Esophagus muscularis mucosa (tissue), 4 donors: ENCODE data around the gene CCNI. TPM values are rescaled to one million over a fixed set of nuclear protein-coding genes. Genes with fewer than 3 reads are reported as not detected.
A peak's percentile ranks its signal among the peaks of the same experiment; 100 is the strongest.

Experiments
- DNase-seq: peaks from one replicate; pipeline ENCODE4 v3.0.0-alpha.2; 2017; ENCODE audit errors: extremely low spot score
- H3K27ac ChIP-seq, 4 donors: fragments of 200-600 bp; sonication (generic); replicated peaks in 1 of 4; 1 replicate in 3 of 4; 2 replicates in 1 of 4; pipeline ENCODE4 v1.5.1; 2016 to 2019; ENCODE audit warnings: mild to moderate bottlenecking in 1 of 4
- H3K27me3 ChIP-seq, 4 donors: fragments of 200-600 bp; sonication (generic); one replicate each; pipeline versions ENCODE4 v1.5.1 to v1.6.0; 2016 to 2019
- H3K36me3 ChIP-seq, 4 donors: fragments of 200-600 bp; sonication (generic); one replicate each; pipeline ENCODE4 v1.5.1; 2016 to 2019
- H3K4me1 ChIP-seq, 4 donors: fragments of 200-600 bp; sonication (generic); one replicate each; pipeline ENCODE4 v1.5.1; 2016 to 2019
- H3K4me3 ChIP-seq, 4 donors: fragments of 200-600 bp; sonication (generic); 1 replicate in 2 of 4; 2 replicates in 2 of 4; pipeline ENCODE4 v1.5.1; 2016 to 2019; ENCODE audit warnings: mild to moderate bottlenecking in 4 of 4, moderate library complexity in 1 of 4
- H3K9me3 ChIP-seq, 4 donors: fragments of 200-600 bp; sonication (generic); 1 replicate in 3 of 4; 2 replicates in 1 of 4; pipeline ENCODE4 v1.5.1; 2016 to 2019
- EP300 ChIP-seq: sonication (generic); formaldehyde crosslinking; IDR thresholded peaks from one replicate; pipeline ENCODE4 v1.6.1; 2017; ENCODE audit warnings: antibody characterized with exemption
- POLR2A ChIP-seq: fragments of 450-650 bp; IDR thresholded peaks from one replicate; pipeline ENCODE4 v1.6.1; 2017; ENCODE audit warnings: antibody characterized with exemption, moderate library complexity, mild to moderate bottlenecking, low read depth
- POLR2AphosphoS5 ChIP-seq, 2 donors: sonication (generic); formaldehyde crosslinking; IDR thresholded peaks; one replicate each; pipeline ENCODE4 v1.6.1; 2017; ENCODE audit warnings: antibody characterized with exemption in 2 of 2
- WGBS: methylation state at CpG from one replicate; pipeline ENCODE4 v1.1.5; 2018; 5-methylcytosine and 5-hydroxymethylcytosine counted together
- intact Hi-C: fragments of 100-400 bp; cut with DNase I; formaldehyde crosslinking; loops from one replicate; pipeline ENCODE4 v1.15.1; 2023
- total RNA-seq, 4 donors: library from RNA; depleted of rRNA; stranded (reverse); fragments of >200 nt; gene quantifications; one replicate each; pipeline versions ENCODE4 v1.1.0 to v1.2.1, GENCODE V29; 2016
- TF ChIP-seq, protein P1 (sequence below), 3 experiments: fragments of 200-600 bp in 2 of 3; fragments of 450-650 bp in 1 of 3; sonication (generic) in 2 of 3; IDR thresholded peaks; one replicate each; pipeline ENCODE4 v1.5.1; 2017 to 2019; ENCODE audit warnings: antibody characterized with exemption in 3 of 3, mild to moderate bottlenecking in 2 of 3, moderate library complexity in 1 of 3

Gene CCNI
- total RNA-seq, 4 donors from 2014 or later, result 342 to 444 (median 375) TPM

DNA sequence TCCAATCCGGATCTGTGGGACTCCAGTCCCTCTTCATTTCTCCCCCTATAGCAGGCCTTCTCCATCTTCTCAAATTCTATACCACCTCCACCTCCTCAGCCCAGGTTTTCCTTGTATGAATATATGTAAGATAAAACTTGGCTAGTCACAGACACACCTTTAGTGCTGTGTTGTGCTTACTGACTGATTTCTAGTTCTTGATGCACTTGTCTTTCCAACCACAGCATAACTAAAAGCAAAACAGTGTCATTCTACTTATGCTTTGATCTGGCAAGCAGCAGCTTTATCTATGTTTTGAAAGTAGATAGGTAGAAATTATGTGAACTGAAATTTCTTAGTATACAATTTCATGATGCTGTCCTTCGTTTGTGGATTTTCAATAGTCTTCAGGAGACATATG lies 47.5 kb downstream of the CCNI start:
- no peak overlapping the region for H3K4me3 ChIP-seq
- no peak overlapping the region for H3K27ac ChIP-seq
- no peak for DNase-seq
- 76% methylated on average over 2 of the region's 2 CpGs for WGBS
- H3K9me3 ChIP-seq, result no peaks in the 10 kb centered on the region
- peaks cover 19 to 96% (median 60%) of the 10 kb centered on the region in 4 donors for H3K36me3 ChIP-seq
- no peaks in the 10 kb centered on the region for H3K27me3 ChIP-seq
- TF ChIP-seq EP300 (no peak), POLR2AphosphoS5 (IDR thresholded peaks at IDR 0.05) (no peak), POLR2A (no peak)
- TF ChIP-seq, protein P1, sequence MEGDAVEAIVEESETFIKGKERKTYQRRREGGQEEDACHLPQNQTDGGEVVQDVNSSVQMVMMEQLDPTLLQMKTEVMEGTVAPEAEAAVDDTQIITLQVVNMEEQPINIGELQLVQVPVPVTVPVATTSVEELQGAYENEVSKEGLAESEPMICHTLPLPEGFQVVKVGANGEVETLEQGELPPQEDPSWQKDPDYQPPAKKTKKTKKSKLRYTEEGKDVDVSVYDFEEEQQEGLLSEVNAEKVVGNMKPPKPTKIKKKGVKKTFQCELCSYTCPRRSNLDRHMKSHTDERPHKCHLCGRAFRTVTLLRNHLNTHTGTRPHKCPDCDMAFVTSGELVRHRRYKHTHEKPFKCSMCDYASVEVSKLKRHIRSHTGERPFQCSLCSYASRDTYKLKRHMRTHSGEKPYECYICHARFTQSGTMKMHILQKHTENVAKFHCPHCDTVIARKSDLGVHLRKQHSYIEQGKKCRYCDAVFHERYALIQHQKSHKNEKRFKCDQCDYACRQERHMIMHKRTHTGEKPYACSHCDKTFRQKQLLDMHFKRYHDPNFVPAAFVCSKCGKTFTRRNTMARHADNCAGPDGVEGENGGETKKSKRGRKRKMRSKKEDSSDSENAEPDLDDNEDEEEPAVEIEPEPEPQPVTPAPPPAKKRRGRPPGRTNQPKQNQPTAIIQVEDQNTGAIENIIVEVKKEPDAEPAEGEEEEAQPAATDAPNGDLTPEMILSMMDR (IDR thresholded peaks at IDR 0.05), result no peak
- intact Hi-C loops, result no loop called here
- H3K4me1 ChIP-seq, result no peaks in the 10 kb centered on the region

DNA sequence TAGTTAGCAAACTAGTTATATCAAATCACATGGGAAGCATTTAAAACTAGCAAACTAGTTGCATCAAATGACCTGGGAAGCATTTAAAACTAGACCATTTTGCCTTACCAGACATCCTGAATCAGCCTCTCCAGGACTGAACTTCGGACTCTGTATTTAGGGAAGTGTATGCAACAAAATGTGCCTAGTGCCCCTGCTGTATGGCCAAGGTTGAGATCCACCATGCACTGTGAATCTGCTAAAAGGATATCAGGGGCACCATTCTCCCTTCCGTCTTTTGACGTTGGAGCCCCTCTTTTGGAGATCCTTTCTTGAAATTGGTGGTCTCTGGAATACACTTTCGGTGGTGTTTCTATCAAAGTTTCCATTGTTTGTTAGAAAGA lies 49.5 kb downstream of the CCNI start:
- Histone ChIP-seq H3K27me3 (no peaks in the 10 kb centered on the region), H3K9me3 (no peaks in the 10 kb centered on the region), H3K4me1 (peaks cover 12 to 17% (median 14%) of the 10 kb centered on the region in 4 donors), H3K4me3 (no peak overlapping the region), H3K36me3 (peaks cover 18 to 86% (median 53%) of the 10 kb centered on the region in 4 donors), H3K27ac (no peak overlapping the region)
- intact Hi-C loops, result no loop called here
- TF ChIP-seq POLR2AphosphoS5 (IDR thresholded peaks at IDR 0.05), result no peak
- TF ChIP-seq, protein P1 (IDR thresholded peaks at IDR 0.05), result no peak
- 99% methylated on average over 3 of the region's 4 CpGs for WGBS
- peak; percentile 60 for DNase-seq

DNA sequence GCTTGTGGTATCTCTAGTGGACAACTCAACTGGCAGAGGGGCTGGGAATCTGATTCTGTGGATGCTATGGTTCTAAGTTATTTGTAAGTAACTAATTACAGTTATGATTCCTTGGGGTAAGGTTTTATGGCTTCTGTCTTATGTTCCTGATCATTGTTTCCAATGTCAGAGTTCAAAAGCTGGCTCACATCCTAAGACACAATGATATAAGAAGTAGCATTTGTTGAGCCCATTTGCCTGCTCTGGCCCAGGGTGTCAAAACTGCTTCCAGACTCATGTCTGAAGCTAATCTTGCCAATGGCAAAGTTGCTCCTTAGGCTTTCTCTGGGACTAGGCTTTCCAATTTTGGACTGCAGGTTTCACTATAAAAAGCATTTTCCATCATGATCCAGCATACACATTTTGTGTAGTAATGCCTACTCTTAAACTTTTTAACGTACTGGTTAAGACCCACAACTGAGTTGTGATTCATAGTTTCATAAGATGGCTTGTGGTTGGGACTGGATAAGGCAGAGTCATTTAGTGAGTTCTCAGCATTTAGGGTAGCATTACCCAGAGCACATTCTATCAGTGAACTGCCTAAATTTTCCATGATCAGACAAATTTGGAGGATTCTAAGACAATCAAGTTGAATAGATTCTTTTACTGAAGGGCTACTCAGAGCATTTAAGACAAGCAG lies 50.0 kb downstream of the CCNI start:
- TF ChIP-seq POLR2AphosphoS5 (IDR thresholded peaks at IDR 0.05) (no peak), EP300 (no peak), POLR2A (no peak)
- TF ChIP-seq, protein P1 (IDR thresholded peaks at IDR 0.05), result no peak
- no peak for DNase-seq
- Histone ChIP-seq H3K27me3 (no peaks in the 10 kb centered on the region), H3K9me3 (no peaks in the 10 kb centered on the region), H3K27ac (no peak overlapping the region), H3K36me3 (peaks cover 15 to 86% (median 53%) of the 10 kb centered on the region in 4 donors), H3K4me1 (peaks cover 13 to 20% (median 17%) of the 10 kb centered on the region in 4 donors), H3K4me3 (no peak overlapping the region)
- intact Hi-C loops, result no loop called here
- WGBS, result 91% methylated on average over 1 of the region's 1 CpG

DNA sequence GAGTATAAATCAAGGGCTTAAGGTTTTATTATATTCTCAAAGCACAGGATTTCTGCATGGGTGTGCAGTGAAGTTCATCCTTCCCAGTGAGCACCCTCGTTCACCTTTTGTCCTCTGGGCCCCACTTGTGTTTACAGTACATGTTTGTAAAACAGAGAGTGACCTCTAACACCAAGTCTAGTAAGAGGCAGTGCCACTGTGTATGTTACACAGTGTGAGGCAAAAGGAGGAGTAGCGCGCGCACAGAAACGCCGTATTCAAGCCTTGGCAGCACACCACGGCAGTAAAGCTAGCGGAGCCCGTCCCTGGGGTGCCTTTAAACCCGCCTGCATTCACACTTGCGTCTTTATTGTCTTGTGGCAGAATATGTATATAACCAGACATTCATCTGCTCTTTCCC lies 51.9 kb downstream of the CCNI start:
- WGBS, result 85% methylated on average over 11 of the region's 11 CpGs
- peak; percentile 79 for DNase-seq
- Histone ChIP-seq H3K9me3 (no peaks in the 10 kb centered on the region), H3K4me1 (peaks cover 13 to 20% (median 17%) of the 10 kb centered on the region in 4 donors), H3K27ac (no peak overlapping the region), H3K4me3 (no peak overlapping the region), H3K27me3 (no peaks in the 10 kb centered on the region), H3K36me3 (peaks cover 22 to 86% (median 62%) of the 10 kb centered on the region in 4 donors)
- TF ChIP-seq POLR2AphosphoS5 (IDR thresholded peaks at IDR 0.05), result no peak
- TF ChIP-seq, protein P1 (IDR thresholded peaks at IDR 0.05), result no peak
- TF ChIP-seq EP300, result no peak
- no peak for TF ChIP-seq POLR2A
- intact Hi-C loops, result no loop called here
